DMS114 treated with DMSO at 0.1 percent for 48 hours (cell line): Measurements from ENCODE around the gene PRKCA.

ENCODE experiments used
- DNase-seq: peaks from one replicate; lab custom pipeline; 2025; ENCODE audit not compliant: unreplicated experiment; lab: John Stamatoyannopoulos, UW

The PRKCA gene

GRCh38 chr17:66752411-66752810, 450.0 kb downstream of the PRKCA start:
- no peak for DNase-seq

DNA sequence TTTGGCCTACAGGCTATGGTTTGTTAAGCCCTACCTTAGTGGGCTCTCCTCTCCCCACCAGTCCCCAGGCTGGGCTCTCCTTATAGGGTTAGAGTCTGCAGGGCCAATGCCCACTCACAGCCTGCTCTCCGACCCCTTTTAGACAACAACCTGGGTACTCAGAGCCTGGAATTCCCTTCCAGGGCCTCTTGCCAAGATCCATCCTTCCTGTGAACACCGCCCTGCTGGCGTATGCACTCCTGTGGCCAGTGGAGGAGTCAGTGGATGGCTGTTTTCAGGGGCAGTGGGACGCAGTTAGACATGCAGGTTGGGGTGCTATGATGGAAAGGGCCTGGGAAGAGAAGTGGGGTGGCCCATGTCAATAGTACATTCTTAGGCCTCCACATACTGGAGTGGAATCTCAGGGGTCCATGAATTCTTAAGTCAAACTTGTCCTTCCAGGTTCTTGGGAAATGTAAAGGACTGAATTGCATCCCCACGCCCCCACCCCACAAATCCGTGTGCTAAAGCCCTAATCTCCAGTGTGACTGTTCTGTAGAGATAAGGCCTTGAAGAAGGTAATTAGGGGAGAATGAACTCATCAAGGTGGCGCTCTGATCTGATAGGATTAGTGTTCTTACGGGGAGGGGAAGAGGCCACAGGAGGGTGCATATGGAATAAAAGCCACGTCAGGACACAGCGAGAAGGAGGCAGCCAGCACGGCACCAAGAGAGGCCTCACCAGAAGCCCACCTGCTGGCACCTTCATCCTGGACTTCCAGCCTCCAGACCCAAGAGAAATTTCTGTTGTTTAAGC, 450.9 kb downstream of the PRKCA start:
- DNase-seq: no peak

- no peak for DNase-seq
Measured at GRCh38 chr17:66755101-66755943, 452.9 kb downstream of the PRKCA start.

- DNase-seq: no peak
Measured at GRCh38 chr17:66755944-66756290, 453.5 kb downstream of the PRKCA start.

- DNase-seq: no peak
Measured at GRCh38 chr17:66760324-66760723, 457.9 kb downstream of the PRKCA start.

DNA sequence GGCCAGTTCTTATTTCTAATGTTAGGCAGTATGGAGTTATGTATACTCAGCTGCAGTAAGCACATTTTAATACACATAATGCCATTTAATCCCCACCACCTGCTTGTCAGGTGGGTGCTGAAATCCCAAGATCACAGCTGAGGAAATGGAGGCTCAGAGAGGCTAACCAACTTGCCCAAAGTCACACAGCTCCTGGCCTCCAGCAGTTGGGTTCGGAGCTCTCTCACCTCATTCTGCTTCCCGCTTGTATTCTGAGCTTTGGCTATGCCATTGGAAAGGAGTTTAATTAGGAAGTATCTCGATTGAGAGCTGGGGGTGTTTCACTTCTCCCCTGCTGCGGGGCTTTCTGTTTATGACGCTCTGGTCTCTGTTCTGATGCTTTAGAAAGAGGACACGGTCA, 459.9 kb downstream of the PRKCA start:
- DNase-seq: no peak

DNA sequence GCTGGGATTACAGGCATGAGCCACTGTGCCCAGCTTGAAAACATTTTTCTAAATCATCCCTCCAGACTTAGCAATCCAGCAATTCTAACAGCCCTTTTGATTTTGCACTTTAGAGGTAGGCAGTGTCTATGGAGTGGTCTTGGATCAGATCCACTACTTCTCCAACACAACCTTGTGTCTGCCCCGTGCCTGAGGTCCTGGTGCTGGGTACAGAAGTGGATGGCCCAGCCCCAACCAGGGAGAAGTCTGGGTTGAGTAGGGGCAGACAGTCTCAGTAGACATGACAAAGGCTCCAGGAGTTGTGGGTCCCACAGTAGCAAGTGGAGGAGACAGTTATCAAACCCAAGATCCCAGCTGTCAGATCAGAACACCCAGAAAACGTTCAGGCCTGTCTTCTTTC, 460.6 kb downstream of the PRKCA start:
- DNase-seq: no peak

DNA sequence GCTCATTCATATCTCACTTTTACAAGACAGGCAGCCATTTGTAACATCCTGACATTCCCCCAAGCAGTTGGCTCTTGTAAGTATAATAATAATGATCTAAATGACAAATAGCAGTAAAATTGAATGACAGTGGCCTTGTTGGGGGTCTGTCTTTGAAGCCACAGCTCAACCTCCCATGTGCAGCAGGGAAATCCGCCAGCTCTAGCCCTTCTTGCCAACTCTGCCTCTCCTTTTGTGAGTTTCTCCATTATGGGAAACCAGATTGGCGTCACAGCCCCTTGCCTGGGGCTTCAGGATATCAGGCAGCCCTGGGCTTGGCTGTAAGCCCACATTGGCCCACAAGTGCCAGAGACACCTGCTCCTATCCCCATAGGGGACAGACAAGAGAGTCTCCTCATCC, 462.1 kb downstream of the PRKCA start:
- DNase-seq: no peak

GRCh38 chr17:66767154-66767933, 464.9 kb downstream of the PRKCA start:
- DNase-seq: no peak

GRCh38 chr17:66769911-66770310, 467.5 kb downstream of the PRKCA start:
- no peak for DNase-seq

- no peak for DNase-seq
Measured at GRCh38 chr17:66772148-66772812, 469.9 kb downstream of the PRKCA start.

GRCh38 chr17:66775271-66775670, 472.9 kb downstream of the PRKCA start:
- no peak for DNase-seq

GRCh38 chr17:66775881-66776400, 473.5 kb downstream of the PRKCA start:
- DNase-seq: no peak

DNA sequence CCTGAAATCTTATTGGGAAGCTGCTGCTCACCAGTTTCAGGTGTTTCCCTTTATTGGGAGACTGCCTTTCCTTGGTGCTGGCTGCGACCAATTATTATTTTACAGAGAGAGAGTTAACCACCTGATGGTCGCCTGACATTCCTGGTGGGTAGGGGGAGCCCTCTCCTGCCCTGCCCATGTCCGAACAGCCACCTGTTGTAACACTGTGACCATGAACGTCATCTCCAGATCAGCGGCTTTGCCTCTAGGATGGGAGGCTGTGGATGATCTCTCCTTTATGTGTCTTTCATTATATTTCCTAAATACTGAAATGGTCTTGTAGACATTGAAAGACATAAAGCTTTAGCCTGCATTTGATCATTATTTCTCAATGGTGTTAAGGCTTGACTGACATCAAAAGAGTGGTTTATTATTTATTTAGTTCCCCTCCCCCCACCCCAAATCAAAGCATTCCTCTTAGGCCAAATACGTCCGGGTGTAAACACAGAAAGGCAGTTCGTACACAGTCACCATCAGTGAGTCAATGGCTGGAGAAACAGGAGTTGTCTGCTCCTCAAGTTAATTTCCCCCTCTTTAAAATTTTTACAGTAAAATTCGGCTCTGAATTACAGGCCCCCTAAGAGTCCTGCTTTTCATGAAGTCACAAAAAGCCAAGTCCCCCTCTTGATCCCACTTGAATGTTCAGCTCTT, 474.7 kb downstream of the PRKCA start:
- no peak for DNase-seq

DNA sequence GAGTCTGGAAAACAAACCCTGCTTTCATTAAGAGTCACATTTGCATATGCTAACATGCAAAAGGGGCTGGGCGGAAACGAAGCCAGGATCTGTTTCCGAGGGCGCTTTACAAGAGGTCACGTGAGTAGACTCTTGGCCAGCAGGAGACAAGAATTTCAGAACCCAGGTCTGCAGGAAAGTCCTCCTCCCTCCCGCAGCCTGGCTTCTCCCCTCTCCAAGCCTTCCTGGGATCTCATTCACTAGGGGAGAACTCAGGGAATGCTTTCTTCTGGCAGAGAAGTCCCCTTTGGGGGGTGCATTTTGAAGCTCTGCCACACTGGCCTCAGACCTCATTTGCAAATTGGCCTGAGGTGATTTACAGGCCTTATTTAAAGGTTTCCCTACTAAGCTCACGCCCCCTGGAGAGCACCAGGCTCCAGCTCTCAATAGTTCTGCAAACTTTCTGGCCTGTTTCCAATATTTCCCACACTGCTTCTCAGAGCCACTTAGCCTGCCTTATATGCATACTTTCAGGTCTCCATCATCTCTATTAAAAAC, 475.3 kb downstream of the PRKCA start:
- DNase-seq: no peak

- DNase-seq: no peak
Measured at GRCh38 chr17:66778531-66779236, 476.3 kb downstream of the PRKCA start.

- no peak for DNase-seq
Measured at GRCh38 chr17:66779237-66779606, 476.8 kb downstream of the PRKCA start.

DNA sequence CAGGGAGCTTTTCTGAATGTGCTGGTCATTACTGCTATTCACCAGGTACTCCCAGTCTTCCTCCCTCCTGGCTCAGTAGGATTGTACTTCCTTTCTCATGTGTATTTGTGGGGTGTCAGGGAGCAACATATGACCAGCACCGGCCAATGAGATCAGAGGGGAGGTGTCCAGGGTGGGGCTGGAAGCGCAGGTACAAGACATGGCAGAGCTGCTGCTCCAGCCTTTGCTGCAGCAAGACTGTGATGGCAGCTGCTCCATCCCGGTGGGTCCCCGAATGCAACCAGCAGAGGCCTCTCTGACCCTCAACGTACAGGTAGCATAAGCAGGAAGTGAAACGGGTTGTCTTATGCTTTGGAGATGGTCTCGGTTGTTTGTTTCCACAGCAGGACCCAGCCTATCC, 478.7 kb downstream of the PRKCA start:
- no peak for DNase-seq

- no peak for DNase-seq
Measured at GRCh38 chr17:66782851-66783250, 480.4 kb downstream of the PRKCA start.
